ENCODE results near the gene AHCYL1. TPM values are rescaled to one million over a fixed set of nuclear protein-coding genes. Genes with fewer than 3 reads are reported as not detected.

AHCYL1 gene
- total RNA-seq, 2 donors from 2014 or later, result 37.4 to 69.3 TPM

- Histone ChIP-seq H3K27me3 (replicated peaks; ENCODE audit: insufficient read depth) (no peaks in the 10 kb centered on the region), H3K27ac (no peak overlapping the region), H3K4me3 (no peak overlapping the region), H3K36me3 (peaks cover 55% of the 10 kb centered on the region), H3K4me1 (ENCODE audit: control insufficient read depth in 1 of 2, low read depth in 2 of 2) (peaks cover 0 to 5% of the 10 kb centered on the region in 2 donors), H3K9me3 (no peaks in the 10 kb centered on the region)
- TF ChIP-seq CTCF (IDR thresholded peaks at IDR 0.05), result no peak
- DNase-seq (ENCODE audit: low spot score) (no peak), ATAC-seq (ENCODE audit: insufficient number of reproducible peaks, low FRiP score, low read depth) (no peak)
Observed at GRCh38 chr1:110012100-110012780, 27.7 kb downstream of the AHCYL1 start.

GRCh38 chr1:110017792-110018191 is 33.2 kb downstream of the AHCYL1 start:
- no peaks in the 10 kb centered on the region for H3K9me3 ChIP-seq
- peaks cover 77% of the 10 kb centered on the region for H3K36me3 ChIP-seq
- ATAC-seq (ENCODE audit: insufficient number of reproducible peaks, low FRiP score, low read depth), result no peak
- H3K27me3 ChIP-seq (replicated peaks; ENCODE audit: insufficient read depth), result no peaks in the 10 kb centered on the region
- TF ChIP-seq CTCF (IDR thresholded peaks at IDR 0.05), result no peak
- no peak overlapping the region for H3K27ac ChIP-seq
- H3K4me3 ChIP-seq, result no peak overlapping the region
- no peaks in the 10 kb centered on the region for H3K4me1 ChIP-seq (ENCODE audit: control insufficient read depth in 1 of 2, low read depth in 2 of 2)
- no peak for DNase-seq (ENCODE audit: low spot score)

- no peak for ATAC-seq (ENCODE audit: insufficient number of reproducible peaks, low FRiP score, low read depth)
- H3K27ac ChIP-seq, result no peak overlapping the region
- no peak for TF ChIP-seq CTCF (IDR thresholded peaks at IDR 0.05)
- no peaks in the 10 kb centered on the region for H3K27me3 ChIP-seq (replicated peaks; ENCODE audit: insufficient read depth)
- no peak overlapping the region for H3K4me3 ChIP-seq
- H3K4me1 ChIP-seq (ENCODE audit: control insufficient read depth in 1 of 2, low read depth in 2 of 2), result no peaks in the 10 kb centered on the region
- H3K9me3 ChIP-seq, result no peaks in the 10 kb centered on the region
- H3K36me3 ChIP-seq, result peaks cover 79% of the 10 kb centered on the region
- DNase-seq (ENCODE audit: low spot score), result no peak
Observed at GRCh38 chr1:110018396-110018795, 33.8 kb downstream of the AHCYL1 start.

GRCh38 chr1:110019770-110020169 is 35.2 kb downstream of the AHCYL1 start:
- Histone ChIP-seq H3K27me3 (replicated peaks; ENCODE audit: insufficient read depth) (no peaks in the 10 kb centered on the region), H3K36me3 (peaks cover 73% of the 10 kb centered on the region), H3K9me3 (no peaks in the 10 kb centered on the region), H3K4me3 (no peak overlapping the region), H3K4me1 (ENCODE audit: control insufficient read depth in 1 of 2, low read depth in 2 of 2) (no peaks in the 10 kb centered on the region), H3K27ac (no peak overlapping the region)
- no peak for TF ChIP-seq CTCF (IDR thresholded peaks at IDR 0.05)
- DNase-seq (ENCODE audit: low spot score) (no peak), ATAC-seq (ENCODE audit: insufficient number of reproducible peaks, low FRiP score, low read depth) (no peak)

- Histone ChIP-seq H3K4me1 (ENCODE audit: control insufficient read depth in 1 of 2, low read depth in 2 of 2) (no peaks in the 10 kb centered on the region), H3K36me3 (peaks cover 63% of the 10 kb centered on the region), H3K4me3 (no peak overlapping the region), H3K27me3 (replicated peaks; ENCODE audit: insufficient read depth) (no peaks in the 10 kb centered on the region), H3K9me3 (no peaks in the 10 kb centered on the region), H3K27ac (no peak overlapping the region)
- DNase-seq (ENCODE audit: low spot score), result no peak
- no peak for ATAC-seq (ENCODE audit: insufficient number of reproducible peaks, low FRiP score, low read depth)
- TF ChIP-seq CTCF (IDR thresholded peaks at IDR 0.05), result no peak
Observed at GRCh38 chr1:110021285-110021684, 36.7 kb downstream of the AHCYL1 start.
